ENCODE results near the gene INPP5A.
A peak's percentile ranks its signal among the peaks of the same experiment; 100 is the strongest.
"Not testable (repeated sequence)": the region's sequence is repeated elsewhere in the genome, so short reads cannot be mapped to it uniquely, and the experiment has no call there.

The INPP5A gene

GRCh38 chr10:132784866-132785722 lies 247.5 kb downstream of the INPP5A start:
- no peak for DNase-seq (ENCODE audit: low spot score)

- peak; percentile 60 for DNase-seq (ENCODE audit: low spot score)
Observed at GRCh38 chr10:132785723-132786475, 248.3 kb downstream of the INPP5A start, which contains the start of gene NKX6-2. TSS of gene NKX6-2 (minus strand) at chr10:132786147. CDS start at chr10:132785948, 199 bp downstream.

GRCh38 chr10:132786476-132786883 lies 248.9 kb downstream of the INPP5A start:
- DNase-seq (ENCODE audit: low spot score) = no peak

- no peak for DNase-seq (ENCODE audit: low spot score)
Observed at GRCh38 chr10:132786884-132787494, 249.4 kb downstream of the INPP5A start.

GRCh38 chr10:132787495-132788179 lies 250.1 kb downstream of the INPP5A start:
- DNase-seq (ENCODE audit: low spot score) = no peak

GRCh38 chr10:132788180-132788830 lies 250.7 kb downstream of the INPP5A start:
- DNase-seq (ENCODE audit: low spot score) = peak; percentile 52

- no peak for DNase-seq (ENCODE audit: low spot score)
Observed at GRCh38 chr10:132788831-132789219, 251.2 kb downstream of the INPP5A start.

- DNase-seq (ENCODE audit: low spot score) = no peak
Observed at GRCh38 chr10:132789659-132790148, 252.1 kb downstream of the INPP5A start.

- DNase-seq (ENCODE audit: low spot score) = no peak
Observed at GRCh38 chr10:132790470-132790869, 252.9 kb downstream of the INPP5A start.

- no peak for DNase-seq (ENCODE audit: low spot score)
Observed at GRCh38 chr10:132790934-132791829, 253.6 kb downstream of the INPP5A start.

- DNase-seq (ENCODE audit: low spot score) = not testable (repeated sequence)
Observed at GRCh38 chr10:132792099-132792498, 254.5 kb downstream of the INPP5A start.

GRCh38 chr10:132792796-132793195 lies 255.2 kb downstream of the INPP5A start:
- no peak for DNase-seq (ENCODE audit: low spot score)

- no peak for DNase-seq (ENCODE audit: low spot score)
Observed at GRCh38 chr10:132793213-132793612, 255.6 kb downstream of the INPP5A start.

GRCh38 chr10:132793871-132794849 lies 256.6 kb downstream of the INPP5A start:
- no peak for DNase-seq (ENCODE audit: low spot score)

- no peak for DNase-seq (ENCODE audit: low spot score)
Observed at GRCh38 chr10:132796846-132797245, 259.3 kb downstream of the INPP5A start.

GRCh38 chr10:132797986-132798385 lies 260.4 kb downstream of the INPP5A start:
- DNase-seq (ENCODE audit: low spot score) = not testable (repeated sequence)

GRCh38 chr10:132798403-132798802 lies 260.8 kb downstream of the INPP5A start:
- DNase-seq (ENCODE audit: low spot score) = no peak

GRCh38 chr10:132798876-132799275 lies 261.3 kb downstream of the INPP5A start:
- no peak for DNase-seq (ENCODE audit: low spot score)

GRCh38 chr10:132799865-132800264 lies 262.3 kb downstream of the INPP5A start:
- DNase-seq (ENCODE audit: low spot score) = no peak
